ENCODE measurements around the gene LAMC3.

Gene LAMC3

DNA sequence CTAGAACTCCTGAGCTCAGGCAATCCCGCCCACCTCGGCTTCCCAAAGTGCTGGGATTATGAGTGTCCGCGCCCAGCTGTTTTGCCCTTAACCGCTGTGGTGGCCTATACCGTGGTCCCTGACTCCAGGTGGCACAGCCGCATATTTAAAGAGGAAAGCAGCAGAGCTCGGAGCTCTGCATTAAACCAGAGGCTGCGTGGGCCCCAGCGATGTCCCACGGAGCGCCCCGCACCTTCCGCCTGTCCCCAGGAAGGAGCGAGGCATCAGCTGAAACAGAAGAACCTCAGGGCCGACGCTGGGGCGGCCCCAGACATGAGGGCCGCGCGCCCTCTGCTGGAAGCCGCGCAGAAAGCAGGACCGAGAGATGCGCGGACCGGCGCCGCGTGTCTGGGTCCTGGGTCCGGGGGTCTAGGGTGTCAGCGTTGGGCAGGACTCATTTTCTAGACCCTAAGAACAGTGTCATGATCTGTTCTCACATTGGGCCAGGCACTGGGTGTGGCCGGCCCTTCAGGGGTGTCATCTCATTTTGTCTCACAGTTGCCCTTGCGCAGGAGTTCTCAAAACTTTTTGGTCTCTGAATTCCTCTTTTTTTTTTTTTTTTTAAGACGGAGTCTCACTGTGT lies 37.7 kb downstream of the LAMC3 start:
- Mint-ChIP-seq H3K27me3 (peaks cover 15 to 31% of the 10 kb centered on the region in 2 donors), H3K9me3 (no peaks in the 10 kb centered on the region), H3K36me3 (ENCODE audit: insufficient read depth) (peaks cover 3% of the 10 kb centered on the region), H3K4me3 (peak overlapping the region in 1 of 2 donors; percentile 33), H3K4me1 (ENCODE audit: low read depth in 2 of 2) (no peaks in the 10 kb centered on the region), H3K27ac (no peak overlapping the region)
- ATAC-seq (replicated peaks) (peak; percentile 90), DNase-seq (peak; percentile 55 to 66 (median 62))

DNA sequence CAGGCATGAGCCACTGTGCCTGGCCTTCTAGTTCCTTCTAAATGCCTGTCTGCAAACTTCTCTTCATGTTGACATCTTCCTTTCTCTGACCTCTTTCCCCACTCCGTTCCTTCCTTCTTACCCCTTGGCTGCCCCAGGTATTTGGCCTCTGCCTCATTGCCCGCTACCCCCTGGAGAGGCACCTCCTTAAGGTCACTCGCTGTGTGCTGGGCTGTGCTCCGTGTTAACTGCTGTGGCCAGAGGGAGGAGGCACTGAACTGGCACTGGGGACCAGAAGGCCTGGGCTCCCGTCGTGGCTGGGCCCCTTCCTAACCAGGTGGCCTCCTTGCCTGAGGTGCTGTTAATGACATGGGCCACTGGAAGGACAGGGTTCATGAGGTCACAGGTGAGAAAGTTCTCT lies 39.4 kb downstream of the LAMC3 start:
- no peak overlapping the region for H3K4me3 Mint-ChIP-seq
- no peak for DNase-seq
- peaks cover 15 to 31% of the 10 kb centered on the region in 2 donors for H3K27me3 Mint-ChIP-seq
- no peak overlapping the region for H3K27ac Mint-ChIP-seq
- H3K4me1 Mint-ChIP-seq (ENCODE audit: low read depth in 2 of 2), result no peaks in the 10 kb centered on the region
- ATAC-seq (replicated peaks), result no peak
- H3K9me3 Mint-ChIP-seq, result no peaks in the 10 kb centered on the region
- H3K36me3 Mint-ChIP-seq (ENCODE audit: insufficient read depth), result peaks cover 3% of the 10 kb centered on the region

DNA sequence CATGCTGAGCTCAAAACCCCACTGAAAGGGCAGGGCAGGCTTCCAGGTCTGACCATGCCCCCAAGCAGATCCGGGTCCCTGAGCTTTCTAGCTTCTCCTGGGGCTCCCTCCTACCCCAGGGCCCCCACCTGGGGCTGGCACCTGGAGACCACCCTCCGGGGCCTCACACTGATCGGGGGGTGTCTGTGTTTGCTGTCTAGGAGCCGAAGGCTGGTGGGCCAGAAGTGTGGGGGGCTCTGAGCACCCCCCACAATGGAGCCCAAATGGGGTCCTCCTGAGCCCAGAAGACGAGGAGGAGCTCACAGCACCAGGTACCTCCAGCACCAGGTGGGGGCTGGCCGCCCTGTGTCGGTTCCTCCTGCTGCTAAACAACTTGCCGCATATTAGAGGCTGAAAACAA lies 39.8 kb downstream of the LAMC3 start:
- Mint-ChIP-seq H3K27ac (no peak overlapping the region), H3K9me3 (no peaks in the 10 kb centered on the region), H3K4me1 (ENCODE audit: low read depth in 2 of 2) (no peaks in the 10 kb centered on the region), H3K27me3 (peaks cover 15 to 31% of the 10 kb centered on the region in 2 donors), H3K4me3 (no peak overlapping the region), H3K36me3 (ENCODE audit: insufficient read depth) (peaks cover 3% of the 10 kb centered on the region)
- no peak for DNase-seq
- no peak for ATAC-seq (replicated peaks)

DNA sequence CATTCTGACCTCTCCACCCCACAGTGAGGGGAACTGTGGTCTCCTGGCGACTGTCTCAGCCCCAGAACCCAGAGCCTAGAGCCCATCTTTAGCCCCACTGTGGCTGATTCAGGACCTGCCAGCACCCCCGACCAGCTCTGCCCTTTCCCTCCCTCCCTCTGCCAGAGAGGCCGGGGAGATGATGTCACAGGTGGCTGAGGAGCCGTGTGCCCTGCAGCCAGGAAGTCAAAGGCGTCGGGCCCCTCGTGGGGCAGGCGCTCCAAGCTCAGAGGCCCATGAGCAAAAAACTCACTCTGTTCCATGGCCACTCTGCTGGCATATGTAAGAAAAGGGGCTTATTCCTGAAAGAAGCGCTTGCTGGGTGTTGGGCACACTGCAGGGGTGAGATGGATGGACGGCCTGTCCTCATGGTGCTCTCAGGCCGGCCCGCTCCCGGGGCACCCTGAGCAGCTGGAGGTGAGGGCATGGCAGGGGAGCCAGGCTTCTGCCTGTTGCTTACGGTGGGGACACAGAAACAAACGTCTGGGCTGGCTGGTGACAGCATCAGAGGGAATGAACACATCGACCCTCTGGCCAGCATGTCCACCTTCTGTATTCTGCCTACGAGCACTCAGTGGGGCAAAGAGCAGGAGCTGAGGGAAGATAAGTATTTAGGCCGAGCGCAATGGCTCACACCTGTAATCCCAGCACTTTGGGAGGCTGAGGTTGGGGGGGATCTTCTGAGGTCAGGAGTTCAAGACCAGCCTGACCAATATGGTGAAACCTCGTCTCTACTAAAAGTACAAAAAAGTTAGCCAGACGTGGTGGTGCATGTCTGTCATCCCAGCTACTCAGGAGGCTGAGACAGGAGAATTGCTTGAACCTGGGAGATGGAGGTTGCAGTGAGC lies 41.1 kb downstream of the LAMC3 start:
- Mint-ChIP-seq H3K27ac (no peak overlapping the region), H3K4me3 (no peak overlapping the region), H3K4me1 (ENCODE audit: low read depth in 2 of 2) (no peaks in the 10 kb centered on the region), H3K36me3 (ENCODE audit: insufficient read depth) (peaks cover 3% of the 10 kb centered on the region), H3K9me3 (no peaks in the 10 kb centered on the region), H3K27me3 (peaks cover 15 to 31% of the 10 kb centered on the region in 2 donors)
- ATAC-seq (replicated peaks) (no peak), DNase-seq (no peak)

DNA sequence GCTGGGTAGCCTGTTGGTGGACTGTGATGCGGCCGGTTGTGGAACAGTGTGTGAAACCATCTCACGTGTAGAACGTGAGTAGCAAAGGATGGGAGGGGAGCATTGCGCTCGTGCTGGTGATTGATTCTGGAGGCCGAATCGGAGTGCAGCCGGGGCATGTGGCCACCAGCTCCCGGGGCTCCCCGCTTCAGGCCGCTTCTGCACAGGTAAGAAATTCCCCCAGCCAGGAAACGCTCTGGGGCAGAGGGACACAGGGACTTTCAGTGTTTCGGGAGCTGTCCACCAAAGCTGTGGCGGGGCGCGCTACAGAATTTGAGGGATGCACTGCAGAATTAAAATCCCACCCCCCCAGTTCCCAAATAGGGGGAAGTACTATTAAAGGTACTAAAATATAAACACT lies 41.9 kb downstream of the LAMC3 start:
- no peak overlapping the region for H3K4me3 Mint-ChIP-seq
- ATAC-seq (replicated peaks) (no peak), DNase-seq (no peak)
- no peak overlapping the region for H3K27ac Mint-ChIP-seq
- H3K27me3 Mint-ChIP-seq, result peaks cover 15 to 31% of the 10 kb centered on the region in 2 donors
- no peaks in the 10 kb centered on the region for H3K4me1 Mint-ChIP-seq (ENCODE audit: low read depth in 2 of 2)
- no peaks in the 10 kb centered on the region for H3K9me3 Mint-ChIP-seq
- H3K36me3 Mint-ChIP-seq (ENCODE audit: insufficient read depth), result peaks cover 3% of the 10 kb centered on the region

DNA sequence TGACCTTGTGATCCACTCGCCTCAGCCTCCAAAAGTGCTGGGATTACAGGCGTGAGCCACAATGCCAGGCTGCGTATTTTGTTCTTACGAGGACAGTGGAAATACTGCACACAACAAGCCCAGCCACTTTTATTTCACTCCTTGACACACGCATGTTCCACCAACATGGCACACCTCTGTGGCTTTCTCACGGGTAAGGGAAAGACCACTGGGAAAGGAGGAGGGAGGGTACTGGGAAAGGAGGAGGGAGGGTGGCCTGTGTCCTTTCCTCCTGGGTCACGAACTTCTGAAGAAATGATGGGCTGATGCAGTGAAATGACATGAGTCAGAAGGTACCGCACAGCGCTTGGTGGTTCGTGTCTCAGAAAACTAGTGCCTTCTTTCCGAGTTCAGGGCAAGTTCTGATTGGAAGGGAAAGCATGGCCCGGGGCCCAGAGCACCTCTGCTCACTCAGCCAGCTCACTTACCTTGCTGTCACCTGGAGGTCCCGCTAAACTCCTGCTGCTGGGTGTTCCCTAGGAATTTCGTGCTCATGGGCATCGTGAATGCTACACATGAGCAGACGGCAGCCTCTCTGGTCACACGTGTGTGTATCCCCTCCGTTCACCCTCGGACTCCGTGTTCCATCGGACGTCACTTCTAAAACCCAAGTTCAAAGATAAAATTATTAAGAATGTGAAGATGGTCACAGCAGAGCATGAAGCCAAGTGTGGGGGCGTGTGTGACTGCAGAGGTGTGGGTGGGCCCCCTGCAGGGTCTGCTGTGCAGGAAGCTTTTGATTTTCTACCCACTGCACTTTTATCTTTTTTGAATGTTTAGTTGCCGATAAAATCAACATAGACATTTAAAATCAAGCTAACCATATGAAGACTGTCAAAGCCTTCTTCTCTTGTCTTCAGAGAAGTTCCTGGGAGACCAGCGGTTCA lies 42.9 kb downstream of the LAMC3 start:
- H3K9me3 Mint-ChIP-seq, result no peaks in the 10 kb centered on the region
- H3K36me3 Mint-ChIP-seq (ENCODE audit: insufficient read depth), result peaks cover 3% of the 10 kb centered on the region
- DNase-seq (no peak), ATAC-seq (replicated peaks) (no peak)
- H3K4me1 Mint-ChIP-seq (ENCODE audit: low read depth in 2 of 2), result no peaks in the 10 kb centered on the region
- H3K27me3 Mint-ChIP-seq, result peaks cover 15 to 31% of the 10 kb centered on the region in 2 donors
- H3K27ac Mint-ChIP-seq, result no peak overlapping the region
- no peak overlapping the region for H3K4me3 Mint-ChIP-seq

DNA sequence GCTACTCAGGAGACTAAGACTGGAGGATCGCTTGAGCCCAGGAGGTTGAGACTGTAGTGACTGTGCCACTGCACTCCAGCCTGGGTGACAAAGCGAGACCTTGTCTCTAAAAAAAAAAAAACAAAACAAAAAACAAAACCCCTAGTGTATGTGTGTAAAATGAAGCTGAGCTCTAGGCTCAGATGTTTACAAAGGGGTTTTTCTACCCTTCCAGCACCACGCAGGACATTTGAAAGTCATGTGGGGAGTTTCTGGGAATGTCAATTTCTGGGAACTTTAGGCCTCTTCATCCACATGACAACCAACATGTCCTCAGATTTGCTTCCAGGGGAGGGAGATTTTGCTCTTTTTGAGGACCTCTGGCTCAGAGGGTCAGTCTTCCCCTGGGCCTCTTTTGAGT lies 44.9 kb downstream of the LAMC3 start:
- H3K4me1 Mint-ChIP-seq (ENCODE audit: low read depth in 2 of 2), result no peaks in the 10 kb centered on the region
- H3K36me3 Mint-ChIP-seq (ENCODE audit: insufficient read depth), result no peaks in the 10 kb centered on the region
- H3K27ac Mint-ChIP-seq, result no peak overlapping the region
- no peak overlapping the region for H3K4me3 Mint-ChIP-seq
- peaks cover 8 to 21% of the 10 kb centered on the region in 2 donors for H3K27me3 Mint-ChIP-seq
- no peak for ATAC-seq (replicated peaks)
- no peak for DNase-seq
- H3K9me3 Mint-ChIP-seq, result no peaks in the 10 kb centered on the region

DNA sequence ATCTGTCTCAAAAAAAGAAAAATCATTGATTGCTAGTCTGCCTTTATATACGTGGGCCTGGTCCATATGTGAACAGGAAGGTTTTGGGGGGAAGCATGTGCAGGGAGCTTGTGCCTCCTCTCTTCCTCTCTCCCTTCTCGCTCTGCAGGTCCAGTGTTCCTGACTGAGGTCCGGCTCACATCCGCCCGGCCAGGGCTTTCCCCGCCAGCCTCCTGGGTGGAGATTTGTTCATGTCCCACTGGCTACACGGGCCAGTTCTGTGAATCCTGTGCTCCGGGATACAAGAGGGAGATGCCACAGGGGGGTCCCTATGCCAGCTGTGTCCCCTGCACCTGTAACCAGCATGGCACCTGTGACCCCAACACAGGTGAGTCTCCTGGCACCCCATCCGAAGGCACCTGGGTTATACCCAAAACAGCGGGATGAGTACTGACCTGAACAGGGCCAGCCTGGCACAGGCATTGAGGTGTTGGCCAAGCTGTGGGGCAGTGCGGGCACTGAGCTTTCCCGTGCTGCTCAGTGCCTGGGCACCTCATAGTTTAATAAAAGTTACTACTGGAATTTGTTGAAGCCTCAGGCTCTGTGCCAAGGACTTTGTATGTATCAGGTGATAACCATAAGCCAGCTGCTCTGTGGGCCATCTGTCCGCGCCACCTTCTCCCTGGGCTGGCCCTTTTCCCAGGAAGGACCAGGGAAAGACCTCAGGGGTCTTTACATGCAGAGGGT lies 48.0 kb downstream of the LAMC3 start:
- H3K27ac Mint-ChIP-seq, result no peak overlapping the region
- H3K4me3 Mint-ChIP-seq, result no peak overlapping the region
- no peaks in the 10 kb centered on the region for H3K4me1 Mint-ChIP-seq (ENCODE audit: low read depth in 2 of 2)
- H3K36me3 Mint-ChIP-seq (ENCODE audit: insufficient read depth), result no peaks in the 10 kb centered on the region
- no peaks in the 10 kb centered on the region for H3K9me3 Mint-ChIP-seq
- ATAC-seq (replicated peaks), result no peak
- no peak for DNase-seq
- H3K27me3 Mint-ChIP-seq, result no peaks in the 10 kb centered on the region

DNA sequence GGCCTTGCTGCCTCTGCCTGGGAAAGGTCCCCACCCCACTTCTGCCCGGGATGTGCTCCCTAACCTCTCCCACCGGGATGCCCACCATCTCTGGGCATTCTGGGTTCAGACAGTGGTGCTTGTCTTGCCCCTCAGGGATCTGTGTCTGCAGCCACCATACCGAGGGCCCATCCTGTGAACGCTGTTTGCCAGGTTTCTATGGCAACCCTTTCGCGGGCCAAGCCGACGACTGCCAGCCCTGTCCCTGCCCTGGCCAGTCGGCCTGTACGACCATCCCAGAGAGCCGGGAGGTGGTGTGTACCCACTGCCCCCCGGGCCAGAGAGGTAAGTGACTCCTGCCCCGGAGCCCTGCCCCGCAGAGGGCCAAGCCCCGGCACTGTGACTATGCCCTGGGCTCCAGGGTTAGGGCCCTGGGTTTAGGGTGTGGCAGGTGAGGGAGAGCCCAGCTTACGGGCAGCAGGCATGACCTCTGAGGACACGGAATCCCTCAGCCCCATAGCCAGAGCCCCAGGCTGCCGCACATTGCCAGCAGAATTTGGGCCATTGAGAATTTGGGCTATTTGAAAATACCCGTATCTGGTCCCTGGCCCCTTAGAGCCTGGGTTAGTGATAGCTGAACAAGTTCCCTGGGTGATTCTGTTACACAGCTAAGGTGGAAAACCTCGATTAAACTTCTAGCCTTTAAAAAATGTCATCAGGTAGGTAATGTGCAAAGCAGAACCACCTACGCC lies 52.1 kb downstream of the LAMC3 start:
- Mint-ChIP-seq H3K4me3 (no peak overlapping the region), H3K9me3 (no peaks in the 10 kb centered on the region), H3K27ac (no peak overlapping the region), H3K4me1 (ENCODE audit: low read depth in 2 of 2) (no peaks in the 10 kb centered on the region), H3K36me3 (ENCODE audit: insufficient read depth) (no peaks in the 10 kb centered on the region), H3K27me3 (peaks cover 6% of the 10 kb centered on the region in 2 donors)
- ATAC-seq (replicated peaks), result no peak
- DNase-seq, result no peak

DNA sequence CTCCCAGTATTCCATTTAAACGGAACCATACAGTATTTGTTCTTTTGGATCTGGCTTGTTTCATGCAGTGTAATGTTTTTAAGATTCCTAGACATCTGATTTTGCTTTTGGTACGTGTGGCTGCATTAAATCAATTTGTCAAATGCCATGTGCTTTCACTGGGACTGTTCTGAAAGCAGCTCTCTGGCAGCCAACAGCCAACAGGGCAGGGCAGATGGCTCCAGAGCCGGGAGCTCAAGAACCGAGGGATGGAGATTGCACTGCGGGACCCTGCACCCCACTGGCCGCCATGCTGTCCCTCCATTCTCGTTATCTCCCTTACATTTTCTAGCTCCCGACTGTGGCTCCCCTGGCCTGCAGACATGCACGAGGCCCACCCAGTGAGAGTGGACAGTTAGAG lies 54.0 kb downstream of the LAMC3 start:
- Mint-ChIP-seq H3K4me3 (no peak overlapping the region), H3K27ac (no peak overlapping the region), H3K36me3 (ENCODE audit: insufficient read depth) (no peaks in the 10 kb centered on the region), H3K27me3 (peaks cover 6 to 14% of the 10 kb centered on the region in 2 donors), H3K4me1 (ENCODE audit: low read depth in 2 of 2) (no peaks in the 10 kb centered on the region), H3K9me3 (no peaks in the 10 kb centered on the region)
- DNase-seq (no peak), ATAC-seq (replicated peaks) (no peak)

DNA sequence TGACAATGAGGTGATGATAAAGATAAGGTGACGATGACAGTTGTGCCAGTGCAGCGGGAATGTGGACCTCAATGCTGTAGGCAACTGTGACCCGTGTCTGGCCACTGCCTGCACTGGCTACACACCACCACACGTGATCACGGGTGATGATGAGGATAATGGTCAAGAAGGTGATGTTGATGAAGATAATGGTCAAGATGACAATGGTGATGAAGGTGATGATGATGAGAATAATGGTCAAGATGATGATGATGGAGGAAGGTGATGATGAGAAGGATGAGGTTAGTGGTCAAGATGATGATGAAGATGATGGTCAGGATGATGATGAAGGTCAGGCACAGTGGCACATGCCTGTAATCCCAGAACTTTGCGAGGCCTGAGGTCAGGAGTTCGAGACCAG lies 56.6 kb downstream of the LAMC3 start:
- ATAC-seq (replicated peaks) (no peak), DNase-seq (no peak)
- peaks cover 6 to 25% of the 10 kb centered on the region in 2 donors for H3K27me3 Mint-ChIP-seq
- no peak overlapping the region for H3K27ac Mint-ChIP-seq
- no peaks in the 10 kb centered on the region for H3K9me3 Mint-ChIP-seq
- H3K36me3 Mint-ChIP-seq (ENCODE audit: insufficient read depth), result no peaks in the 10 kb centered on the region
- no peak overlapping the region for H3K4me3 Mint-ChIP-seq
- H3K4me1 Mint-ChIP-seq (ENCODE audit: low read depth in 2 of 2), result no peaks in the 10 kb centered on the region

DNA sequence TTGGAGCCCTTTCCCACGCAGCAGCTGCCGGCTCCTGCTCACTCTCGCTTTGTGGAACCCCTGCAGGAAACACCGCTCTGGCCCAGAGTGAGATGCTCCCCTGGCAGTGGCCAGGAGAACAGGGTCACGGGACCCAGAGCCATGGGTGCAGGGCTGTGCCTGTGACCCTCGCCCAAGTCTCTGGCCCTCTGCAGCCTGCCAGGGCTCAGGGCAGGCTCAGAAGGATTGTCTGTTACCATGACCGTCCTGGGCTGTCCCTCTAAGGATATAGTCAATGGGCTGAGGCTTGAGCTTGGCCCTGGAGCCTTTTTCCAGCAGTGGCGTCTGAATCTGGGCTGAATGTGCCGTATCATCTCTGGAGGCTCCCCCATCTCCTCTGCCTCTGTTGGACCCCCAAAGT lies 58.7 kb downstream of the LAMC3 start:
- no peak for DNase-seq
- ATAC-seq (replicated peaks), result no peak
- Mint-ChIP-seq H3K36me3 (ENCODE audit: insufficient read depth) (no peaks in the 10 kb centered on the region), H3K4me3 (no peak overlapping the region), H3K27me3 (peaks cover 5 to 34% of the 10 kb centered on the region in 2 donors), H3K9me3 (no peaks in the 10 kb centered on the region), H3K4me1 (ENCODE audit: low read depth in 2 of 2) (no peaks in the 10 kb centered on the region), H3K27ac (no peak overlapping the region)

Measured in effector memory CD8-positive, alpha-beta T cell (primary cell).